Activated CD8-positive, alpha-beta memory T cell treated with anti-CD3 and anti-CD28 coated beads, Interleukin-2, amount 50 U/mL, for 48 hours (primary cell): ENCODE measurements around the gene ATAD3A.
"Not testable (repeated sequence)": the region's sequence is repeated elsewhere in the genome, so short reads cannot be mapped to it uniquely, and the experiment has no call there.

Experiments used
- DNase-seq: peaks from one replicate; pipeline ENCODE4 v3.0.0-alpha.2; 2020

ATAD3A gene

DNA sequence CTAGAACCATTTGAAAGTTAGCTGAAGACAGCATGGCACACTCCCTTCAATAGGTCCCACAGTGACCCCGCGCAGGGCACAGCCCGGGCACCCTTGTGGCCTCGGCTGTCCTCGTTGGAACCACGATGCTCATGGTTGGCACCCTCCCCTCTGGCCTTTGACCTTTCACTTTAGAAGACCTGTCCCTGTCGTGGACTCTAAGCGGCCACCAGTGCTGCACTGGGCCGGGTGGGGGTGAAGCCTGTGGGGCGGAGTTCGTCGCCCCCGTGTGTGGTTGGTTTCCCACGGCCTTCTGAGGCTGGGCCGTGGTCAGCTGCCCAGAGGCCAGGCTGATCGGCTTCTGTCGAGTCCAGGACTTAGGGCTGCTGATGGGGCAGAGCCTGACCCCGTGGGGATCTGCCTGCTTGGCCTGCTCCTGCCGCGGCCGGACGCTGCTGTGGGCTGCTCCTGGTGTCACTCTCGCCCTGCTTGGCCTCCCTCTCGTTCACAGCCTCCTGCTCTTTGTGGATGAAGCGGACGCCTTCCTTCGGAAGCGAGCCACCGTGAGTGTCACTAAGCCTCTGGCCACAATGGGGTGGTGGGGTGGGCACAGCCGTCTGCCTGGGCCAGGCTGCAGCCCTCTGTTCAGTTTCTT is 12.9 kb downstream of the ATAD3A start:
- DNase-seq: not testable (repeated sequence)

DNA sequence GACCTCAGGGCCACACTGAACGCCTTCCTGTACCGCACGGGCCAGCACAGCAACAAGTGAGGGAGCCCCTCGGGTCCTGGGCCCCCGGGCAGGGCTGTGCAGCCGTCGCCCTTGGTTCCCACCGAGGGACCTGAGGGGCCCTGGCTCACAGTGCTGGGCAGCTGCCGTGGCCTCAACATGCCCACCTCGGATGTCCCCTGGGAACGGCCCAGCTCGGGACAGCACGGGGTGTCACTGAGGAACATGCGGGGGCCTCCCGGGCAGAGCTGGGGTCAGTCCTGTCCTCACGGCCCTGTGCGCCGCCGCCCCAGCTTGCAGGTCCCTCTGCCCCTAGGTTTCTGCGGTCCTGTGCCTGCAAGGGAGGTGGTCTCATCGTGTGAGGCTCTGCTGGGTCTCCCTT is 14.5 kb downstream of the ATAD3A start:
- DNase-seq: not testable (repeated sequence)

DNA sequence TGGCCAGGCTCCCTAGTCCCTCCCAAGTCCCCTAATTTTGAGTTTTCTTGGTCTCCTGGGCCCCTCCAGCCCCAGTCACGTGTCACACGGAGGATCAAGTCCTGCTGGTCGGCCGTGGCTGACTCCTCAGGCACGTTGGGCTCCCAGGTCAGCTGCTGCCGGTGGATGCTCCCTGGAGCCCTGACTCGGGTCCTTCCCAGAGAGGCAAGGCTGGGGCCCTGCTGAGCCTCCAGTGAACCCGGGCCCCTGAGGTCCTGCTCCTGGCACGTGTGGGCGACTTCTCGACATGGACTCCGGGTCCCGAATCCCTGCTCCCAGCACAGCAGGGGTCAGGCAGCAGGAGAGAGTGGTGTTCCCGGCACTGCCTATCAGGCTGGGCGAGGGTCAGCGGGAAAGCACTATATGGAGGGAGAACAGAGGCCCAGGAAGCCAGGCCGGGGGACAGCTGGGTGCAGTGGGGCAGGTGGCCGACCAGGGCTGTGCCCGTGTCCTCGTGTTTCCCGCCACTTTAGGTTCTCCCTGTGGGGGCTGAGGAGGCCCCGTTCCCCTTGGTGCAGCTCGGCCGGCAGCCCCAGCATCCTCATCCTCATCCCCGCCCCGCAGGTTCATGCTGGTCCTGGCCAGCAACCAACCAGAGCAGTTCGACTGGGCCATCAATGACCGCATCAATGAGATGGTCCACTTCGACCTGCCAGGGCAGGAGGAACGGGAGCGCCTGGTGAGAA is 15.3 kb downstream of the ATAD3A start:
- DNase-seq: no peak

DNA sequence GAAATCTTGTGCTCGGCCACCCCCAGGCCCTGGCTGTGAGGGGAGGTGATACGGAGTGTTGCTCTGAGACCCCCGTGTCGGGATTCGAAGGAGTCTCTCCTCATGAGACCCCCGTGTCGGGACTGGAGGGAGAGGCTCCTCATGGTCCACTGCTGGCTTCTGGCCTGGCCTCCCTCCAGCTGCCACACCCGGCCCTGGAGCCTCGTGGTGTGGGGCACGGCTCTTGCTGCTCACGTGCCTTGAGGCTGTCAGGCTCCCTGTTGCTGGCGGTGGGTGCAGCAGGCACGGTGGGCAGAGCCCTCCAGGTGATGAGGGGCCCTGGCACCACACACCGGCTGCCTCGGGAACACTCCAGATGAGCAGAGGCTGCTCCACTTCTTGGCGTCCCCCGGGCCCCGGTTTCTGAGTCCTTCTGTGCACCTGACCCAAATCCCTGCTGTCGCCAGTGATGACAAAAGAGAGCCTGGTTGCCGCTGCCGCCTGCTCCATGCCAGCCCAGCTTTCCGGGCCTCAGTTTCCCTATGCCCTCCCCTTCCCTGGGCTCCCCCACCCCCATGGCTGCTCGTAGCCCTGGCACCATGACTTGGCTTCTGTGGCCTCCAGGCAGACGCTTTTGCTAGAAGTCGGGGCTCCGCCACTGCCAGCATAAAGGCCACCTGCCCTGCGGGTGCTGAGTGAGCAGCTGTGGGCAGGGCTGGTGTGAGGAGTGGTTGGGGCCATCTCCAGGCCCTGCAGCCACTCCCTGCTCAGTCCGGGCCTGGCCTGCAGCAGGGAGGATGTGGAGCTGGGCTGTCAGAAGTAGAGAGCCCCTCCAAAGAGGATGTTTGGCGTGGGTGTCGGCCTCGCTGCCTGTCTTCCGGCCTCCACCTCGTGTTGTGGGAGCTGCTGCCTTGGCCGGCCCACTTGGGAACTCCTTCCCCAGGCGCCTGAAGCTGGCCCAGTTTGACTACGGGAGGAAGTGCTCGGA is 16.6 kb downstream of the ATAD3A start:
- no peak for DNase-seq

DNA sequence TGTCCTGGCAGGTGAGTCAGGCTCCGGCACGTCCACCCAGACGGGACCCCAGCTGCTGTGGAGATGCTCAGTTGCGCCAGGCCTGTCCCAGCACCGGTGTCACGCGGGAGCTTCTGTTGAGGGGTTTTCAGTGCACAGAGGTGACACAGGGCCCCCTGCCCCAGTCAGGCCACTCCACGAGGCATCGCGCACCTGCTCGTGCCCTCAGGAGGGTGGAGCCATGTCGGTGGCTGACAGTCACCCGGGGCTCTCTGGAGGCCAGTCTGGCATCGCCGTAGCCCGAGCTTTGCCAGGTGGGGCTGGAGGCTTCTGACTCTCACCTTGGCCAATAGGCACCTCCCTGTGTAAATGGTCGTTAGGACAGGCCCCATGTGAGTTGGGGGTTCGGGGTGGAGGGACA is 17.4 kb downstream of the ATAD3A start:
- DNase-seq: no peak

DNA sequence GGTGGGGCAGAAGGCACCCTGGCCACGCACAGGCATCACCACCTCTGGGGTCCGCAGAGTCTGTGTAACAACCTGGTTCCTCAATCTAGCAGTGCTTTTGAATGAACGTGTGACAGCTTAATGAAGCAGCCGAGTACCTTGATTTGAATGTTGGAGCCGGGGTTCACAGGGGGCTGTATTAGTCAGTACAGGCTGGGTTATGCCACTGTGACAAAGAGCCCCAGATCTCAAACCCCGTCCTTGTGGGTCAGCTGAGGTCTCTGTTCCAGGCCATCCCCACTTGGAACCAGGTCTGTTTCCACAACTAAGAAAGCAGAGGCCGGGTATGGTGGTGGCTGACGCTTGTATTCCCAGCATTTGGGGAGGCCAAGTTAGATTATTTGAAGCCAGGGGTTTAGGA is 18.0 kb downstream of the ATAD3A start:
- no peak for DNase-seq

DNA sequence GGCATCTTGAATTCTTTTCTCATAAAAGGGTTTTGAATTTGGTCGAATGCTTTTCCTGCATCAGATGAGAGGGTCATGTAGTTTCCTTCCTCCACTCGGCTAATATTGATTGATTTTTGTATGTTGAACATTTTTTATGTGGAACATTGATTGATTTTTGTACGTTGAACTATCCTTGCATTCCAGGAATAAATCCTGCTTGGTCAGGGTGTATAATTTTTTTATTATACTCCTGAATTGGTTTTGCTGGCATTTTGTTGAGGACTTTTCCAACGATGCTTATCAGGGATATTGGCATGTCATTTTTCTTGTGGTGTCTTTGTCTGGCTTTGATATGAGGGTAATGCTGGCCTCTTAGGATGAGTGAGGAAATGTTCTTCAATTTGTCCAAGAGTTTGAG is 20.0 kb downstream of the ATAD3A start:
- DNase-seq: no peak

DNA sequence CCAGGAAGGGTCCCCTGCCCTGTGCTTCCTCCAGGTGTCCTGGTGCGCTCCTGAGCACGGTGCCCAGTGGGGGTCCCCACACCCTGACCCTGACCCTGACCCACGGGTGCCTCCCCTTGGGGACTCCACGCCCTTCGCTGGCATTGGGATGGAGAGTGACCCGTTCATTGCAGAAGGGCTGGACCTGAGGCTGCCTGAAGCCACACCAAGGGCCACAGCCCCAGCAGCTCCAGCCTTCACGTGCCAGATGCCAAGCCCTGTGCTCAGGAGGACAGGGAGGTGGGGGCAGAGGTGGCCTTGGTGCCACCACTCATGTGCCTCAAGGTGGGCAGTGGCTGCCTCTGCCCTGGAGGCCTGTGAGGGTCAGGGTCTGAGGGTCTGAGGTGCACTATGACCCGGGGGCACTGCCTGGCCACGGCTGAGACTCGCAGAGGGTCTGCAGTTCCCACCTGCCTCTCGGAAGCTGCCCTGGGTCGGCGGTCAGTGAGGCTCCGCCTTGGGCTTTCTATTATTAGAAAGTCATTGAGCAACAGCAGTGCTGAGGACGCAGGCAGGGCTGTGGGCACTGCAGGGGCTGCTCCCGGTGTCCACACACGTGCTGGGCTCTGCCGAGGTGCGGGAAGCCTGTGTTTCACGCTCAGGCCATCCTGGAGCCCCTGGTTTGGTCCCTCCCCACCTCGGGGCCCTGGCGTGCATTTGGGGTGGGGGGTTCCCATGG is 21.4 kb downstream of the ATAD3A start:
- DNase-seq: not testable (repeated sequence)

DNA sequence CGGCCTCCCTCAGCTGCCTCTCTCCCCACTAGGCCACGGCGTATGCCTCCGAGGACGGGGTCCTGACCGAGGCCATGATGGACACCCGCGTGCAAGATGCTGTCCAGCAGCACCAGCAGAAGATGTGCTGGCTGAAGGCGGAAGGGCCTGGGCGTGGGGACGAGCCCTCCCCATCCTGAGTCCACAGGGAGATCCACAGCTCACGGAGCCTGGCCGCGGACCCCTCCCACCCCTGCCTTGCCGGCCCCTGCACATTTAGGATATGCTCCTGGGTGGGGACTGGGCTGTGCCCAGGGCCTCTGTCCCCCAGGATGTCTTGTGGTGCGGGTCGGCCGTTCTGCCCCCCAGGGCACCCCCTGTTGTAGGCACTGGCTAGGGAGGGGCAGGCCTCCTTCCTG is 21.9 kb downstream of the ATAD3A start:
- DNase-seq: not testable (repeated sequence)

DNA sequence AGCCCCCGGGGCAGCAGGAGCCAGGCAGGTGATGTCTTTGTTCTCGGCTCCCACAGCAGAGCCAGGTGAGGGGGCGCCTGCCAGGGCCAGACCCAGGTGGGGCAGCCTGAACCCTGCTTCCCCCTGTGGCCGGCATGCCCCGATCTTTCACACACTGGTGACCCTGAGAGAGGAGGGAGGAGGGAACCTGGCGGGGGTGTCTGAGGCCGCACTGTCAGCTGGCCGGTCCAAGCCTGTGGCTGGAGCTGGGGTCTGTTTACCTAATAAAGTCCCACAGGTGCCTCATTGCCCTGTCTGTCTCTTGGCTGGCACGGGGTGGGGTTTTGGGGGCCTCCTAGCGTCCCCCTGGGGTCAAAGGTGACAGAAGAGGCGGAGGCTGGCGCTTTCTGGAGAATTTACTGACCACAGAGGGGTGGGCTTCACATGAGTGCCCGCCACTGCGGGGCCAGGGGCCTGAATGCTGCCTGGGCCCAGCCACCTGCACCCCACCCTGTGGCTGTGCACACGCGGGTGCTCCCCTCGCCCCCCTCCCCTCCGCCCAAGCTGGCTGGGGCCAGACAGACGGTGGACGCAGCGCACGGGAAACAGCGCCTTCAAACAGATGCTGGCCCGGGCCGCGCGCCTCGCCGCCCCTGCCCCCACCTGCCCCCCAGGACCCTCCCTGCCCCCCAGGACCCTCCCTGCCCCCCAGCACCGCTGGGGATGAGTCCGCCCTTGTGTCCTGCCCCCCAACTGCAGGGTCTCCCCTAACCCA is 22.6 kb downstream of the ATAD3A start:
- no peak for DNase-seq

DNA sequence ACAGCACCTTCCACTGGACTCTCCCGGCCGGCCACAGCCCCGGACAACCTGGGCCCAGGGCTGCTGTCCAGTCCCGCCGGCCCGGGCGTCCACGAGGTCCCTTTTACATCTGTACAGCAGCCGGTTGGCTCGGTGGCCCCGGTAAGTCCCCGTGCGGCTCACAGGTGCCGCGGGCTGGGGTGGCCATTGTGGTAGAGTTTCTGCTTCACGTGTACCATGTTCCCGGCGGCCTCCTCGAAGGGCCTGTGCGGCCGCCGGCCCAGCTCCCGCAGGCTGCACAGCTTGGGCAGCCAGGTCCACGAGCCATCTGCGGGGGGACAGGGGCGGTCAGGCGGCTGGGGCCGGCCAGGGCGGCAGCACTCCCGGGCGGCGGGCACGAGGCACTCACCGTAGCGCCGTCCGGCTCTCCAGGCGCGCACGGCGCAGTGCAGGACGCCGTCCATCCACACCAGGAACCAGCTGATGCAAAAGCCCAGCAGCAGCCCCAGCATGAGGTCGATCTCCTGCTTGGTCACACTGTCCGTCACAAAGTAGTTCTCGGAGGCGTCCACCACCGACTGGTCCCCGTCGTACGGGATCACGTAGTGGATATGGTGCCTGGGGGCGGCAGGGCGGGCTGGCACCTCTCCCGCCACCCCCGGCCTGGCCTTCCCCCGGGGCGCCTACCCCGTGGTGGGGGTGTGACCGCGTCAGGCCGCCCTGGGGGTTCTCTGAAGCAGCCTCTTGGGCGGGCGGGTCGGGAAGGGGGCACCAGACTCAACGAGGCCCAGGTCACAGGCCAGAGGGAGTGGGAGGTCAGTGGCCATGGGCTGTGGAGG is 23.4 kb downstream of the ATAD3A start:
- DNase-seq: peak; percentile 52

DNA sequence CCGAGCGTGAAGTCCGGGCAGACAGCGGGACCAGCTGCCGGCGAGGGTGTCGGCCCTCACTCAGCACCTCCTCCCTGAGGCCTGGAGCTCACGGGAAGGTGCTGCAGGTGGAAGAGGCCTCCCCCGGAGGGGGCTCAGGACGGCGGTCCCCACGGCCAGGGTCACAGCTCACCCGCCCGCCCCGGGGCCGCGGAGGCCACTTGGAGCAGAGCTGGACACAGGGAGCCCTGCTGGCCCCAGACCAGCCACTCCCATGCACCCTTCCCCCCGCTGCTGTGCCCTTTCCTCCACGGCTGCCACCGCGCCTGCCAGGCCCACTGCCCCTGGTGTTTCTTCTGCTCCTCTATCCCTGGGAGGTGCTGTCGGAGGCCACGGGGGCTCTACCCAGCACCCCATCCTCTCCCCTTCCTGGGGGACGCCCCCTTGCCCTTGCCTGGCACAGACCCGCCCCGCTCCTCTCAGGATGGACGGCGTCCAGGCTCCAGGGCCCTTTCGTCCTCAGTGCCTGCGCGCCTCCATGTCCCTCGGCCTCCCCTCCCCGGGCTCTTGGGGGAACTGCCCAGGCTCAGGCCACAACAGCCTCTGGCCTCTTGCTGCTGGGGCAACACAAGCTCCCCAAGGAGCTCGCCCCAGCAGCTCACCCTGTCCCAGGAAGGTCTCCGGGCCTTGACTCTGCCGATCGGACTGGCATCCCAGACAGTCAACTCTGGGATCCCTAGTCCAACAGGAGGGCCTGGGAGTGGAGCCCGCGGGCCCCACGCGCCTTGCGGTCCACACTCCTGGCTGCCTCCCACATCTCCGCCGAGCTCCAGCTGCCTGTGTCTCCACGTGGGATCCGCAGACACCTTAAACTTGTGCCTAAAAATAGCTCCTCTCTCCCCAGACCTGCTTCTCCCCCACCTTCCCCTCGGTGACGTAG is 24.3 kb downstream of the ATAD3A start:
- DNase-seq: peak; percentile 52

DNA sequence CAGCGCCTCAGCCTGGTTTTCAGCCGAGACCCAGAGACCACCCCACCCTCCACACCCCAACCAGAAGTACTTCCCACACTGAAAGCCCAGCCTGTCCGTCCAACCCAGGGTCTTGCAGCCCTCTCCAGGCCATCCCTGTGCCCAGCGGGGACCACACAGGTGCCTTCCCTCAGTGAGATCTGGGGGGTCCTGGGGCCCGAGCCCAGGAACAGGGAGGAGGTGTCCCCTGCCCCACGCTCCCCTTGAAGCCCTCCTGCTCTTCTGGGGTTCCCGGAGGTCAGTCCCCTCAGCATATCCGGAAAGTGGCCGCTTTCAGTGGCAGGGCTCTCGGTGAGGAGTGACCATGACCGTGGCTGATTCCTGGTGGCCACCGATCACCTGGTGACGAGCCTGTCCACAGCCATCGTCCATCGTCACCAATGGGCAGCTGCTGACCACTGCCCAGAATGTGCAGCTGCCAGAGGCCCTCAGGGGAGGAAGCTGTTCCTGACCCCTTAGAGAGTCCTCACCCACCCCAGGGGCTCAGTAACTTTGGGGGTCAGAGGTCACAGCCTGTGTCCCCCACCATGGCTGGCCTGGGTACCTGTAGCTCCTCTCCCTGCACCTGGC is 25.1 kb downstream of the ATAD3A start:
- DNase-seq: peak; percentile 50

DNA sequence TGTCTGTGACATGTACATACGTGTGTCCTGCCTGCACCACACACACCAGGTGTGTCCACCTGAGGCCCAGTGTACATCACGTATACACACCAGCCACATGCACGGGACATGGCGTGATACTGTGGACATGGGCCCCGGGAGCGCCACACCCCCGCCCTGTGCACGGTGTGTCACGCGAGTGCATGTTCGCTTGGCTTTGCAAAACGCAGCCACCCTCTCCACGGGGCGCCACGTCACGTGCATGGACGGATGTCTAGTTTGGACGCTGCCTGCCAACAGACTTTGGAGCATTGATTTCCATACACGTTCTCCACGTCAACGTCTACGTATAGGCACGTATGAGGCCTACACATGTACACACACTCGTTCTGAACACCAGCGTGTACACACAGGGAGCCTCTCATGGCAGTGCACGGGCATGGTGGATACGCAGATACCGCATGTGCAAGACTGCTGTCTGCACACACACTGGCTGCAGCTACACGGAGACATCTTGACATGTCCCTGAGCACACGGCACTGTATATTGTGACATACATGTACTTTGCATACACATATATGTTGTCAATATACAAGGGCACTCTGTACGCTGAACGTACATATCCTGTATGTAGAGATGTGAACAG is 25.8 kb downstream of the ATAD3A start:
- DNase-seq: peak; percentile 53

DNA sequence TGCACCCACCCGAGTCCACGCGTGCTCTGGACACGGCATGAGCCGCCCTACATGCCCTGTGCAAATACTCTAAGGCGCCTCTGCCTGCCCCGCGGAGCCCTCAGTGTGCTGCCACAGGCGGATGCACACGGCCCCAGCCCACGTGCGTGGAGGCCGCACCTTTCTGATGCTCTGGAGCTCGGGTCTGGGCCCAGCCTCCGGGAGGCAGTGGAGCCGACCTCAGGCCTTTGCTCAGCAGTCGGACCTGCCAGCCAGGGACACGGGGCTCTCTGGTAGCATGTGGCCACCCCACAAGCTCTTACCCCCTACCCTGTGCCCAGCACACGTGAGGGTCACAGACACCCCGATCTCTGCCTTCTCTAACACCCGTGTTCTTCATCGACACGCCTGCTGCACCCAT is 26.4 kb downstream of the ATAD3A start:
- DNase-seq: peak; percentile 51

DNA sequence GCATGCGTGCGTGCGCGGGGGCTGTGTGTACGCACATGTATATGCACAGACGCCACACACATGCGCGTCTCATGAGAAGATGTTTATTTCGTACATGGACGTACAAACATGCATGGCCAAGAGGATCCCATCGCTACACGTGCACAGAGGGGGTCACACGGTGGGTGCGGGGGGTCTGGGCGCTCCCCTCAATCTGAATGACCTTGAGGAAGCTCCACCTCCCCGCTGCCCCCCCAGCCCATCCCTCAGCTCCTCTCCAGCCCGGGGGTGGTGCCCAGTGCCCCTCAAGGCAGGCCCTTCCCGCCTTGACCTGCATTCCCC is 27.0 kb downstream of the ATAD3A start:
- no peak for DNase-seq

DNA sequence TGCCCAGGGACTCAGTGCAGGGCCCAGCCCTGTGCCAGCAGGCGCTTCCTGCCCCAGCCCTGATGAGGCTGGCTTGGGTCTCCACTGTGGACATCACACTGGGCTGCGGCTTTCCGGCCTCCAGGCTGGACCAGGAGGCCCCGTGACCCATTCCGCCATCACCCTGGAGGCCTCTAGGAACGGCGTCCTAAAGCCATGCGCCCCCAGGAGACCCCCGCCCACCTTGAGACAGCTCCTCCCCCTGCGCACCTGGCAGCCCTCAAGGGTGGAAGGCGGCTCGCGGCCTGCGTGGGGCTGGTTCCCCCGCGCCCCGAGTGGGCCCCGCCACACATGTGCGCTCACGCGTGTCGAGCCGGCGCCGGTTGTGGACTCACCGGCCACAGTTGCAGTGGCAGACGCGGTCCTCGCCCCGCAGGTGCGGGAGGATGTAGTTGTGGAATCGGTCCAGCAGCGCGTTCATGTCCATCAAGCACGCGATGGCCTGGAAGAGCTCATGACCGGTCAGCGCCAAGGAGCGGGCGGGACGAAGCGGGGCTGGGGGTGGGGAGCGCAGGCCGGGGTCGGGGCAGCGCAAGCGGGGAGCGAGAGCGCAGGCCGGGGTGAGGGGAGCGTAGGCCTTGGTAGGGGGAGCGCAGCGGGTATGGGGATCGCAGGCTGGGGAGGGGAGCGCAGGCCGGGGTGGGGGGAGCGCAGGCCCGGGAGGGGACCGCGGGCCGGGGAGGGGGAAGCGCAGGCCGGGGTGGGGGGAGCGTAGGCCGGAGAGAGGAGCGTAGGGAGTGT is 27.5 kb downstream of the ATAD3A start:
- peak; percentile 56 for DNase-seq

DNA sequence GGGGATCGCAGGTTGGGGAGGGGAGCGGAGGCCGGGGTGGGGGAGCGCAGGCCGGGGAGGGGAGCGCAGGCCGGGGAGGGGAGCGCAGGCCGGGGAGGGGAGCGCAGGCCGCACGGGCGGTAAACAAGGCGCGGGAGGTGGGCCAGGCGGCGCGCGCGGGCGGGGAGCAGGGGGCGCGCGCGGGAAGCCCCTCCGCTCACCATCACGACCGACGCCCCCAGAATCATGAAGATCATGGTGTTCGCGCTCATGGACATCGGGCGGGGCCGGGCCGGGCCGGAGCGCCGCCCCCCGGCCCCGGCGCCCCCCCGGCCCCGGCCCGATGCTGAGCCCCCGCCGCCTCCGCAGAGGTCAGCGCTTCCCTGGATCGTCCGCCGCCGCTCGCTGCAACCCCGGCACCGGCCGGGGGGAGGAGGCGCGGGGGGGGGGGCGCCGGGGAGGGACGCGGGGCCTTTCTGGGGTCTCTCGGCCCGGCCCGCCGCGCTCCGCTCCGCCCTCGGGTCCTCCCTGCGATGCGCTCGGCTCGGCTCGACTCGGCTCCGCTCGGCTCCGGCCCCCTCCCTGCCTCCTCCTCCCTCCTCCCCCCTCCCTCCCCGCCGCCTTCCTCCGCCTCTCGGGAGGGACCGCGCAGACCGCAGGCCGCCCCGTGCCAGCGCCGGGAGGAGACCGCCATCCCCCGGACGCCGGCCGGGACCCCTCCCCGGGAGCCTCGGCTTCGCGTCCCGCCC is 28.3 kb downstream of the ATAD3A start, which contains the start of gene TMEM240:
TMEM240 (minus strand) TSS at position 535 of the 728 bp plus-strand sequence; CDS start at position 257, 278 bp downstream.
- DNase-seq: peak; percentile 81
